GM23338 (cell line): Measurements from ENCODE around the gene KCNQ1OT1. TPM values are rescaled to one million over a fixed set of nuclear protein-coding genes. Genes with fewer than 3 reads are reported as not detected.

Experiments
- ATAC-seq: fragments of 200-7000 bp; cut with Tn5 transposase; 3 replicates; pipeline ENCODE4 v1.9.1; 2020
- DNase-seq: peaks from one replicate; pipeline ENCODE4 v3.0.0-alpha.2; 2015; ENCODE audit warnings: low spot score
- H2AFZ ChIP-seq: fragments of 200-600 bp; sonication (generic); 2 replicates; pipeline ENCODE4 v1.8.0; 2016; ENCODE audit warnings: antibody characterized with exemption, mild to moderate bottlenecking, moderate library complexity
- H3F3A ChIP-seq: fragments of 200-600 bp; sonication (generic); replicated peaks from 2 replicates; pipeline ENCODE4 v1.8.0; 2017; ENCODE audit warnings: antibody characterized with exemption, mixed run types, low read depth
- H3K27ac ChIP-seq: fragments of 200-600 bp; sonication (generic); 2 replicates; pipeline ENCODE4 v1.6.1; 2016; ENCODE audit warnings: low read depth
- H3K27me3 ChIP-seq: fragments of 200-600 bp; sonication (generic); 2 replicates; pipeline ENCODE4 v1.8.0; 2016; ENCODE audit warnings: mild to moderate bottlenecking, mixed run types, moderate library complexity; ENCODE audit not compliant: insufficient read depth
- H3K36me3 ChIP-seq: fragments of 200-600 bp; sonication (generic); 2 replicates; pipeline ENCODE4 v1.8.0; 2016; ENCODE audit warnings: mild to moderate bottlenecking; ENCODE audit not compliant: insufficient read depth
- H3K4me1 ChIP-seq: fragments of 200-600 bp; sonication (generic); 2 replicates; pipeline ENCODE4 v1.8.0; 2016; ENCODE audit warnings: mild to moderate bottlenecking, moderate library complexity; ENCODE audit not compliant: insufficient read depth
- H3K4me2 ChIP-seq: fragments of 200-600 bp; sonication (generic); 2 replicates; pipeline ENCODE4 v1.7.1; 2017; ENCODE audit warnings: mixed run types
- H3K4me3 ChIP-seq: fragments of 200-600 bp; sonication (generic); 2 replicates; pipeline ENCODE4 v1.6.1; 2016; ENCODE audit warnings: mixed run types
- H3K79me2 ChIP-seq: fragments of 200-600 bp; sonication (generic); replicated peaks from 2 replicates; pipeline ENCODE4 v1.8.0; 2017; ENCODE audit warnings: mild to moderate bottlenecking; ENCODE audit not compliant: insufficient read depth
- H3K9me2 ChIP-seq: fragments of 200-600 bp; sonication (generic); 2 replicates; pipeline ENCODE4 v1.8.0; 2017; ENCODE audit not compliant: insufficient read depth
- H4K20me1 ChIP-seq: fragments of 200-600 bp; sonication (generic); replicated peaks from 2 replicates; pipeline ENCODE4 v1.8.0; 2017; ENCODE audit warnings: mild to moderate bottlenecking; ENCODE audit not compliant: insufficient read depth
- H3K27ac Mint-ChIP-seq: 2 replicates; pipeline ENCODE4 v1.8.0; 2020; ENCODE audit warnings: inconsistent platforms, mild to moderate bottlenecking, moderate library complexity, mixed read lengths
- H3K27me3 Mint-ChIP-seq: 3 replicates; pipeline ENCODE4 v1.8.0; 2022; ENCODE audit warnings: low read depth, mild to moderate bottlenecking, moderate library complexity, mixed read lengths, inconsistent platforms; ENCODE audit not compliant: insufficient read depth, poor library complexity
- H3K36me3 Mint-ChIP-seq: 3 replicates; pipeline ENCODE4 v1.8.0; 2021; ENCODE audit warnings: low read depth, mild to moderate bottlenecking, inconsistent platforms, moderate library complexity, mixed read lengths
- H3K4me1 Mint-ChIP-seq: 3 replicates; pipeline ENCODE4 v1.8.0; 2020; ENCODE audit warnings: mild to moderate bottlenecking, inconsistent platforms, mixed read lengths
- H3K4me3 Mint-ChIP-seq: 3 replicates; pipeline ENCODE4 v1.8.0; 2021; ENCODE audit warnings: moderate library complexity, mild to moderate bottlenecking, inconsistent platforms, mixed read lengths
- H3K9me3 Mint-ChIP-seq: 3 replicates; pipeline ENCODE4 v1.8.0; 2020; ENCODE audit warnings: moderate library complexity, mild to moderate bottlenecking, inconsistent platforms, mixed read lengths
- CREB1 ChIP-seq: fragments of 250-450 bp; sonication (Bioruptor Pico); IDR thresholded peaks from 2 replicates; pipeline ENCODE4 v1.5.0; 2020; ENCODE audit warnings: low read depth, mild to moderate bottlenecking, moderate library complexity
- CTCF ChIP-seq, 2 experiments: fragments of 200-600 bp in 1 of 2; sonication (generic) in 1 of 2; conservative IDR thresholded peaks; 2 replicates each; pipeline versions ENCODE4 v1.5.1 to v1.6.1; 2016 to 2017; ENCODE audit warnings: antibody characterized with exemption in 2 of 2, low read depth in 2 of 2, mild to moderate bottlenecking in 2 of 2, moderate library complexity in 1 of 2
- EZH2 ChIP-seq: fragments of 200-600 bp; sonication (generic); IDR thresholded peaks from one replicate; pipeline ENCODE4 v1.8.0; 2017; ENCODE audit warnings: antibody characterized with exemption, mild to moderate bottlenecking, low read depth; ENCODE audit not compliant: unreplicated experiment
- EZH2phosphoT487 ChIP-seq: fragments of 200-600 bp; sonication (generic); IDR thresholded peaks from one replicate; pipeline ENCODE4 v1.8.1; 2018; ENCODE audit warnings: antibody characterized with exemption; ENCODE audit not compliant: unreplicated experiment
- JUNB ChIP-seq: IDR thresholded peaks from one replicate; pipeline ENCODE4 v1.6.1; 2016; ENCODE audit warnings: antibody characterized with exemption; ENCODE audit not compliant: unreplicated experiment
- NANOG ChIP-seq: IDR thresholded peaks from 2 replicates; pipeline ENCODE4 v1.6.1; 2016; ENCODE audit warnings: antibody characterized with exemption, borderline replicate concordance
- POLR2AphosphoS5 ChIP-seq: IDR thresholded peaks from 2 replicates; pipeline ENCODE4 v1.6.1; 2016; ENCODE audit warnings: antibody characterized with exemption, low read depth
- STAT1 ChIP-seq: IDR thresholded peaks from one replicate; pipeline ENCODE4 v1.6.1; 2016; ENCODE audit warnings: antibody characterized with exemption; ENCODE audit not compliant: unreplicated experiment
- ZNF114 ChIP-seq: fragments of 250-450 bp; sonication (Bioruptor Pico); IDR thresholded peaks from 2 replicates; pipeline ENCODE4 v1.5.0; 2020; ENCODE audit warnings: mild to moderate bottlenecking, moderate library complexity
- ZNF331 ChIP-seq: fragments of 250-450 bp; sonication (Bioruptor Pico); IDR thresholded peaks from 2 replicates; pipeline ENCODE4 v1.5.0; 2020; ENCODE audit warnings: low read depth, mild to moderate bottlenecking, moderate library complexity
- polyA plus RNA-seq: library from polyadenylated mRNA; unstranded; fragments of >200 nt; fragmentation: Nextera tagmentation; extraction: Ambion mirVana; gene quantifications from 2 replicates; pipeline ENCODE4 v1.2.1, GENCODE V29; 2016
- total RNA-seq: library from RNA; depleted of rRNA; stranded (reverse); fragments of >200 nt; shearing (Covaris generic); gene quantifications from 2 replicates; pipeline ENCODE4 v1.2.3, GENCODE V29; 2014
- TF ChIP-seq, protein P1 (sequence below): fragments of 250-450 bp; sonication (Bioruptor Pico); IDR thresholded peaks from 2 replicates; pipeline ENCODE4 v1.5.0; 2020; ENCODE audit warnings: mild to moderate bottlenecking, moderate library complexity
- TF ChIP-seq, protein P2 (sequence below): IDR thresholded peaks from one replicate; pipeline ENCODE4 v1.6.1; 2018; ENCODE audit warnings: antibody characterized with exemption; ENCODE audit not compliant: unreplicated experiment
- TF ChIP-seq, protein P3 (sequence below): IDR thresholded peaks from 2 replicates; pipeline ENCODE4 v1.6.1; 2016; ENCODE audit warnings: antibody characterized with exemption

Gene KCNQ1OT1
- total and polyA plus RNA-seq, 2 experiments from 2014 or later: 1.5 to 4.2 TPM

GRCh38 chr11:2571598-2572281, 128.1 kb downstream of the KCNQ1OT1 start:
- Mint-ChIP-seq H3K4me3 (no peak overlapping the region), H3K9me3 (no peaks in the 10 kb centered on the region), H3K27me3 (peaks cover 36% of the 10 kb centered on the region), H3K36me3 (no peaks in the 10 kb centered on the region), H3K4me1 (no peaks in the 10 kb centered on the region), H3K27ac (no peak overlapping the region)
- no peak for ATAC-seq
- H3K4me2 ChIP-seq: no peak overlapping the region
- DNase-seq: no peak
- H3K36me3 ChIP-seq: no peaks in the 10 kb centered on the region
- no peaks in the 10 kb centered on the region for H3K79me2 ChIP-seq
- no peaks in the 10 kb centered on the region for H3F3A ChIP-seq
- no peaks in the 10 kb centered on the region for H4K20me1 ChIP-seq
- H2AFZ ChIP-seq: no peak overlapping the region
- H3K4me3 ChIP-seq: no peak overlapping the region
- H3K27ac ChIP-seq: no peak overlapping the region
- TF ChIP-seq, protein P1, sequence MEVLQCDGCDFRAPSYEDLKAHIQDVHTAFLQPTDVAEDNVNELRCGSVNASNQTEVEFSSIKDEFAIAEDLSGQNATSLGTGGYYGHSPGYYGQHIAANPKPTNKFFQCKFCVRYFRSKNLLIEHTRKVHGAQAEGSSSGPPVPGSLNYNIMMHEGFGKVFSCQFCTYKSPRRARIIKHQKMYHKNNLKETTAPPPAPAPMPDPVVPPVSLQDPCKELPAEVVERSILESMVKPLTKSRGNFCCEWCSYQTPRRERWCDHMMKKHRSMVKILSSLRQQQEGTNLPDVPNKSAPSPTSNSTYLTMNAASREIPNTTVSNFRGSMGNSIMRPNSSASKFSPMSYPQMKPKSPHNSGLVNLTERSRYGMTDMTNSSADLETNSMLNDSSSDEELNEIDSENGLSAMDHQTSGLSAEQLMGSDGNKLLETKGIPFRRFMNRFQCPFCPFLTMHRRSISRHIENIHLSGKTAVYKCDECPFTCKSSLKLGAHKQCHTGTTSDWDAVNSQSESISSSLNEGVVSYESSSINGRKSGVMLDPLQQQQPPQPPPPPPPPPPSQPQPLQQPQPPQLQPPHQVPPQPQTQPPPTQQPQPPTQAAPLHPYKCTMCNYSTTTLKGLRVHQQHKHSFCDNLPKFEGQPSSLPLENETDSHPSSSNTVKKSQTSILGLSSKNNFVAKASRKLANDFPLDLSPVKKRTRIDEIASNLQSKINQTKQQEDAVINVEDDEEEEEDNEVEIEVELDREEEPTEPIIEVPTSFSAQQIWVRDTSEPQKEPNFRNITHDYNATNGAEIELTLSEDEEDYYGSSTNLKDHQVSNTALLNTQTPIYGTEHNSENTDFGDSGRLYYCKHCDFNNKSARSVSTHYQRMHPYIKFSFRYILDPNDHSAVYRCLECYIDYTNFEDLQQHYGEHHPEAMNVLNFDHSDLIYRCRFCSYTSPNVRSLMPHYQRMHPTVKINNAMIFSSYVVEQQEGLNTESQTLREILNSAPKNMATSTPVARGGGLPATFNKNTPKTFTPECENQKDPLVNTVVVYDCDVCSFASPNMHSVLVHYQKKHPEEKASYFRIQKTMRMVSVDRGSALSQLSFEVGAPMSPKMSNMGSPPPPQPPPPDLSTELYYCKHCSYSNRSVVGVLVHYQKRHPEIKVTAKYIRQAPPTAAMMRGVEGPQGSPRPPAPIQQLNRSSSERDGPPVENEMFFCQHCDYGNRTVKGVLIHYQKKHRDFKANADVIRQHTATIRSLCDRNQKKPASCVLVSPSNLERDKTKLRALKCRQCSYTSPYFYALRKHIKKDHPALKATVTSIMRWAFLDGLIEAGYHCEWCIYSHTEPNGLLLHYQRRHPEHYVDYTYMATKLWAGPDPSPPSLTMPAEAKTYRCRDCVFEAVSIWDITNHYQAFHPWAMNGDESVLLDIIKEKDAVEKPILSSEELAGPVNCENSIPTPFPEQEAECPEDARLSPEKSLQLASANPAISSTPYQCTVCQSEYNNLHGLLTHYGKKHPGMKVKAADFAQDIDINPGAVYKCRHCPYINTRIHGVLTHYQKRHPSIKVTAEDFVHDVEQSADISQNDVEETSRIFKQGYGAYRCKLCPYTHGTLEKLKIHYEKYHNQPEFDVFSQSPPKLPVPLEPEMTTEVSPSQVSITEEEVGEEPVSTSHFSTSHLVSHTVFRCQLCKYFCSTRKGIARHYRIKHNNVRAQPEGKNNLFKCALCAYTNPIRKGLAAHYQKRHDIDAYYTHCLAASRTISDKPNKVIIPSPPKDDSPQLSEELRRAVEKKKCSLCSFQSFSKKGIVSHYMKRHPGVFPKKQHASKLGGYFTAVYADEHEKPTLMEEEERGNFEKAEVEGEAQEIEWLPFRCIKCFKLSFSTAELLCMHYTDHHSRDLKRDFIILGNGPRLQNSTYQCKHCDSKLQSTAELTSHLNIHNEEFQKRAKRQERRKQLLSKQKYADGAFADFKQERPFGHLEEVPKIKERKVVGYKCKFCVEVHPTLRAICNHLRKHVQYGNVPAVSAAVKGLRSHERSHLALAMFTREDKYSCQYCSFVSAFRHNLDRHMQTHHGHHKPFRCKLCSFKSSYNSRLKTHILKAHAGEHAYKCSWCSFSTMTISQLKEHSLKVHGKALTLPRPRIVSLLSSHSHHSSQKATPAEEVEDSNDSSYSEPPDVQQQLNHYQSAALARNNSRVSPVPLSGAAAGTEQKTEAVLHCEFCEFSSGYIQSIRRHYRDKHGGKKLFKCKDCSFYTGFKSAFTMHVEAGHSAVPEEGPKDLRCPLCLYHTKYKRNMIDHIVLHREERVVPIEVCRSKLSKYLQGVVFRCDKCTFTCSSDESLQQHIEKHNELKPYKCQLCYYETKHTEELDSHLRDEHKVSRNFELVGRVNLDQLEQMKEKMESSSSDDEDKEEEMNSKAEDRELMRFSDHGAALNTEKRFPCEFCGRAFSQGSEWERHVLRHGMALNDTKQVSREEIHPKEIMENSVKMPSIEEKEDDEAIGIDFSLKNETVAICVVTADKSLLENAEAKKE (CRISPR knock-in tag): no peak
- TF ChIP-seq CTCF (conservative IDR thresholded peaks at IDR 0.05; ENCODE audit: low read depth in 2 of 2): no peak
- no peak for TF ChIP-seq JUNB
- TF ChIP-seq ZNF331 (CRISPR knock-in tag): no peak
- no peak for TF ChIP-seq NANOG
- TF ChIP-seq, protein P2, sequence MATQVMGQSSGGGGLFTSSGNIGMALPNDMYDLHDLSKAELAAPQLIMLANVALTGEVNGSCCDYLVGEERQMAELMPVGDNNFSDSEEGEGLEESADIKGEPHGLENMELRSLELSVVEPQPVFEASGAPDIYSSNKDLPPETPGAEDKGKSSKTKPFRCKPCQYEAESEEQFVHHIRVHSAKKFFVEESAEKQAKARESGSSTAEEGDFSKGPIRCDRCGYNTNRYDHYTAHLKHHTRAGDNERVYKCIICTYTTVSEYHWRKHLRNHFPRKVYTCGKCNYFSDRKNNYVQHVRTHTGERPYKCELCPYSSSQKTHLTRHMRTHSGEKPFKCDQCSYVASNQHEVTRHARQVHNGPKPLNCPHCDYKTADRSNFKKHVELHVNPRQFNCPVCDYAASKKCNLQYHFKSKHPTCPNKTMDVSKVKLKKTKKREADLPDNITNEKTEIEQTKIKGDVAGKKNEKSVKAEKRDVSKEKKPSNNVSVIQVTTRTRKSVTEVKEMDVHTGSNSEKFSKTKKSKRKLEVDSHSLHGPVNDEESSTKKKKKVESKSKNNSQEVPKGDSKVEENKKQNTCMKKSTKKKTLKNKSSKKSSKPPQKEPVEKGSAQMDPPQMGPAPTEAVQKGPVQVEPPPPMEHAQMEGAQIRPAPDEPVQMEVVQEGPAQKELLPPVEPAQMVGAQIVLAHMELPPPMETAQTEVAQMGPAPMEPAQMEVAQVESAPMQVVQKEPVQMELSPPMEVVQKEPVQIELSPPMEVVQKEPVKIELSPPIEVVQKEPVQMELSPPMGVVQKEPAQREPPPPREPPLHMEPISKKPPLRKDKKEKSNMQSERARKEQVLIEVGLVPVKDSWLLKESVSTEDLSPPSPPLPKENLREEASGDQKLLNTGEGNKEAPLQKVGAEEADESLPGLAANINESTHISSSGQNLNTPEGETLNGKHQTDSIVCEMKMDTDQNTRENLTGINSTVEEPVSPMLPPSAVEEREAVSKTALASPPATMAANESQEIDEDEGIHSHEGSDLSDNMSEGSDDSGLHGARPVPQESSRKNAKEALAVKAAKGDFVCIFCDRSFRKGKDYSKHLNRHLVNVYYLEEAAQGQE: no peak
- no peak for TF ChIP-seq POLR2AphosphoS5
- TF ChIP-seq ZNF114: no peak
- TF ChIP-seq EZH2: no peak
- no peak for TF ChIP-seq EZH2phosphoT487
- no peak for TF ChIP-seq STAT1
- TF ChIP-seq, protein P3, sequence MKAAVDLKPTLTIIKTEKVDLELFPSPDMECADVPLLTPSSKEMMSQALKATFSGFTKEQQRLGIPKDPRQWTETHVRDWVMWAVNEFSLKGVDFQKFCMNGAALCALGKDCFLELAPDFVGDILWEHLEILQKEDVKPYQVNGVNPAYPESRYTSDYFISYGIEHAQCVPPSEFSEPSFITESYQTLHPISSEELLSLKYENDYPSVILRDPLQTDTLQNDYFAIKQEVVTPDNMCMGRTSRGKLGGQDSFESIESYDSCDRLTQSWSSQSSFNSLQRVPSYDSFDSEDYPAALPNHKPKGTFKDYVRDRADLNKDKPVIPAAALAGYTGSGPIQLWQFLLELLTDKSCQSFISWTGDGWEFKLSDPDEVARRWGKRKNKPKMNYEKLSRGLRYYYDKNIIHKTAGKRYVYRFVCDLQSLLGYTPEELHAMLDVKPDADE: no peak
- TF ChIP-seq CREB1: no peak
- H3K4me1 ChIP-seq: no peaks in the 10 kb centered on the region
- H3K9me2 ChIP-seq: no peaks in the 10 kb centered on the region
- H3K27me3 ChIP-seq: peaks cover 16% of the 10 kb centered on the region
